HL-60 (cell line): ENCODE results near the gene DLX3.
A peak's percentile ranks its signal among the peaks of the same experiment; 100 is the strongest.
"Not testable (repeated sequence)": the region's sequence is repeated elsewhere in the genome, so short reads cannot be mapped to it uniquely, and the experiment has no call there.

Experiments used
- DNase-seq, 2 experiments: peaks; one replicate each; pipeline ENCODE4 v3.0.0-alpha.2; 2010 to 2020; ENCODE audit warnings: low read depth in 1 of 2, low spot score in 1 of 2
- H3K27ac ChIP-seq: fragments of 250-450 bp; sonication (Bioruptor Pico); replicated peaks from 2 replicates; pipeline ENCODE4 v1.5.1; 2020; ENCODE audit warnings: mild to moderate bottlenecking, moderate library complexity
- H3K27me3 ChIP-seq: fragments of 250-450 bp; sonication (Bioruptor Pico); 2 replicates; pipeline ENCODE4 v1.5.1; 2021; ENCODE audit warnings: mild to moderate bottlenecking, moderate library complexity; ENCODE audit not compliant: insufficient read depth, poor library complexity, severe bottlenecking
- H3K4me3 ChIP-seq: replicated peaks from 2 replicates; pipeline ENCODE4 v1.5.1; 2011; ENCODE audit warnings: mild to moderate bottlenecking, control low read depth, low read length; ENCODE audit not compliant: insufficient read depth
- GABPA ChIP-seq: IDR thresholded peaks from 2 replicates; pipeline ENCODE4 v1.6.1; 2012; ENCODE audit warnings: low read depth
- POLR2AphosphoS5 ChIP-seq: IDR thresholded peaks from 2 replicates; pipeline ENCODE4 v1.6.1; 2012; ENCODE audit warnings: low read depth
- SPI1 ChIP-seq: IDR thresholded peaks from 2 replicates; pipeline ENCODE4 v1.6.1; 2012; ENCODE audit warnings: low read depth, mild to moderate bottlenecking, borderline replicate concordance
- long read RNA-seq: library from polyadenylated mRNA; unstranded; transcript quantifications from one replicate; pipeline ENCODE4 v2.0.0, GENCODE V29; 2020
- TF ChIP-seq, protein P1 (sequence below): IDR thresholded peaks from 2 replicates; pipeline ENCODE4 v1.6.1; 2012; ENCODE audit warnings: low read depth; ENCODE audit not compliant: insufficient replicate concordance
- TF ChIP-seq, protein P2 (sequence below): IDR thresholded peaks from one replicate; pipeline ENCODE4 v1.5.1; 2011; ENCODE audit warnings: low read length, control low read depth, inconsistent platforms; ENCODE audit not compliant: insufficient read depth

DLX3 gene
- long read RNA-seq: 0 reads

DNA sequence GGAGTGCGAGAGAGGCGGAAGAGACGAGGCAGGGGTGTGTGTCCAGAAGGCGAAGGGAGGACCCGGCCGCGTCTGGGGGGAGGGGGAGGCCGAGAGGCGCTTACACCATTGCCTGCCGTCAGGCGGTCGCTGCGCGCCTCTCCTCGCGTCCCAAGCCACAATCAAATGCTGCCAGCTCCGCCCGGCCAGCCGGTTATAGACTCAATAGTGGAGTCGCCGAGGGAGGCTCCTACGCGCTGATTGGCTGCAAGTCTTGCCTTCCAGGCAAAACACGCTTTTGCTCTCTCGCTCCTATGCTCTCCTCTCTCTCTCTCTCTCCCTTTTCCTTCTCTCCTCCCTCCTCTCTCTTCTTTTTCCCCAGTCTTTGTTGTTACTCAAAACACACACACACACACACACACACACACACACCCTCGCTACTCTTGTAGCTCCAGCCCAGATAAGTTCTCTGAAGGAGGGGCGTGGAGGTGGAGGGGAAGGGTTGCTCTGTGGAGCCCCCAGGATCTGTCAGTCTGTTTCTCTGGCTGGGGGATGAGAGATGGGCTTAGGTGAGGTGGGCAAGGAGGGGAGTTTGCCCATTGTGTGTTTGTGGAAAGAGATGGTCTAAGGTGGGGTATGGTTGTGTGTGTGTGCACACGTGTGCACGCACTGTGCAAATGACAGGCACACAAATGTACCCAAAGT is at the start of gene DLX3:
DLX3 (minus strand) TSS at position 170 of the 684 bp plus-strand sequence. CDS start 226 bp downstream, outside the sequence.
- no peak within 1 kb of the TSS for H3K27ac ChIP-seq
- DNase-seq: peak in 1 of 2 experiments; percentile 18
- TF ChIP-seq, protein P1, sequence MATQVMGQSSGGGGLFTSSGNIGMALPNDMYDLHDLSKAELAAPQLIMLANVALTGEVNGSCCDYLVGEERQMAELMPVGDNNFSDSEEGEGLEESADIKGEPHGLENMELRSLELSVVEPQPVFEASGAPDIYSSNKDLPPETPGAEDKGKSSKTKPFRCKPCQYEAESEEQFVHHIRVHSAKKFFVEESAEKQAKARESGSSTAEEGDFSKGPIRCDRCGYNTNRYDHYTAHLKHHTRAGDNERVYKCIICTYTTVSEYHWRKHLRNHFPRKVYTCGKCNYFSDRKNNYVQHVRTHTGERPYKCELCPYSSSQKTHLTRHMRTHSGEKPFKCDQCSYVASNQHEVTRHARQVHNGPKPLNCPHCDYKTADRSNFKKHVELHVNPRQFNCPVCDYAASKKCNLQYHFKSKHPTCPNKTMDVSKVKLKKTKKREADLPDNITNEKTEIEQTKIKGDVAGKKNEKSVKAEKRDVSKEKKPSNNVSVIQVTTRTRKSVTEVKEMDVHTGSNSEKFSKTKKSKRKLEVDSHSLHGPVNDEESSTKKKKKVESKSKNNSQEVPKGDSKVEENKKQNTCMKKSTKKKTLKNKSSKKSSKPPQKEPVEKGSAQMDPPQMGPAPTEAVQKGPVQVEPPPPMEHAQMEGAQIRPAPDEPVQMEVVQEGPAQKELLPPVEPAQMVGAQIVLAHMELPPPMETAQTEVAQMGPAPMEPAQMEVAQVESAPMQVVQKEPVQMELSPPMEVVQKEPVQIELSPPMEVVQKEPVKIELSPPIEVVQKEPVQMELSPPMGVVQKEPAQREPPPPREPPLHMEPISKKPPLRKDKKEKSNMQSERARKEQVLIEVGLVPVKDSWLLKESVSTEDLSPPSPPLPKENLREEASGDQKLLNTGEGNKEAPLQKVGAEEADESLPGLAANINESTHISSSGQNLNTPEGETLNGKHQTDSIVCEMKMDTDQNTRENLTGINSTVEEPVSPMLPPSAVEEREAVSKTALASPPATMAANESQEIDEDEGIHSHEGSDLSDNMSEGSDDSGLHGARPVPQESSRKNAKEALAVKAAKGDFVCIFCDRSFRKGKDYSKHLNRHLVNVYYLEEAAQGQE: no peak
- no peak for TF ChIP-seq SPI1
- no peak for TF ChIP-seq GABPA
- TF ChIP-seq, protein P2, sequence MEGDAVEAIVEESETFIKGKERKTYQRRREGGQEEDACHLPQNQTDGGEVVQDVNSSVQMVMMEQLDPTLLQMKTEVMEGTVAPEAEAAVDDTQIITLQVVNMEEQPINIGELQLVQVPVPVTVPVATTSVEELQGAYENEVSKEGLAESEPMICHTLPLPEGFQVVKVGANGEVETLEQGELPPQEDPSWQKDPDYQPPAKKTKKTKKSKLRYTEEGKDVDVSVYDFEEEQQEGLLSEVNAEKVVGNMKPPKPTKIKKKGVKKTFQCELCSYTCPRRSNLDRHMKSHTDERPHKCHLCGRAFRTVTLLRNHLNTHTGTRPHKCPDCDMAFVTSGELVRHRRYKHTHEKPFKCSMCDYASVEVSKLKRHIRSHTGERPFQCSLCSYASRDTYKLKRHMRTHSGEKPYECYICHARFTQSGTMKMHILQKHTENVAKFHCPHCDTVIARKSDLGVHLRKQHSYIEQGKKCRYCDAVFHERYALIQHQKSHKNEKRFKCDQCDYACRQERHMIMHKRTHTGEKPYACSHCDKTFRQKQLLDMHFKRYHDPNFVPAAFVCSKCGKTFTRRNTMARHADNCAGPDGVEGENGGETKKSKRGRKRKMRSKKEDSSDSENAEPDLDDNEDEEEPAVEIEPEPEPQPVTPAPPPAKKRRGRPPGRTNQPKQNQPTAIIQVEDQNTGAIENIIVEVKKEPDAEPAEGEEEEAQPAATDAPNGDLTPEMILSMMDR: no peak
- no peak for TF ChIP-seq POLR2AphosphoS5
- no peak within 1 kb of the TSS for H3K4me3 ChIP-seq
- peaks cover 68% of the 10 kb centered on the region for H3K27me3 ChIP-seq

GRCh38 chr17:50044483-50044882 is 49.5 kb upstream of the DLX3 start:
- no peak for TF ChIP-seq POLR2AphosphoS5
- no peak overlapping the region for H3K4me3 ChIP-seq
- no peaks in the 10 kb centered on the region for H3K27me3 ChIP-seq
- no peak for DNase-seq
- H3K27ac ChIP-seq: no peak overlapping the region

- no peak overlapping the region for H3K4me3 ChIP-seq
- TF ChIP-seq, protein P2: no peak
- TF ChIP-seq GABPA: no peak
- TF ChIP-seq POLR2AphosphoS5: no peak
- TF ChIP-seq, protein P1: no peak
- TF ChIP-seq SPI1: no peak
- no peaks in the 10 kb centered on the region for H3K27me3 ChIP-seq
- DNase-seq: no peak
- H3K27ac ChIP-seq: no peak overlapping the region
These were observed 48.5 kb upstream of the DLX3 start for GRCh38 chr17:50043290-50044148.

- H3K27me3 ChIP-seq: no peaks in the 10 kb centered on the region
- TF ChIP-seq SPI1: no peak
- no peak for TF ChIP-seq POLR2AphosphoS5
- TF ChIP-seq, protein P2: no peak
- TF ChIP-seq, protein P1: no peak
- TF ChIP-seq GABPA: no peak
- H3K27ac ChIP-seq: no peak overlapping the region
- no peak overlapping the region for H3K4me3 ChIP-seq
- DNase-seq: no peak
These were observed 47.2 kb upstream of the DLX3 start for GRCh38 chr17:50042211-50042610.

- not testable (repeated sequence) for H3K27ac ChIP-seq, H3K4me3 ChIP-seq, DNase-seq, H3K27me3 ChIP-seq
These were observed 45.5 kb upstream of the DLX3 start for GRCh38 chr17:50040496-50040895.
